K562 (cell line): ENCODE measurements around the gene DTNBP1. TPM values are rescaled to one million over a fixed set of nuclear protein-coding genes. Genes with fewer than 3 reads are reported as not detected.

Source experiments
- CC2D1A ChIP-seq: fragments of 450-650 bp; IDR thresholded peaks from 2 replicates; pipeline ENCODE4 v1.6.1; 2017; ENCODE audit warnings: mild to moderate bottlenecking
- FUS ChIP-seq: fragments of 200-400 bp; formaldehyde crosslinking; optimal IDR thresholded peaks from 2 replicates; pipeline ENCODE3; 2017; ENCODE audit warnings: low read depth, low read length
- HMG20A ChIP-seq: fragments of 450-650 bp; formaldehyde crosslinking; conservative IDR thresholded peaks from 2 replicates; pipeline ENCODE4 v1.4.0; 2020; ENCODE audit warnings: mild to moderate bottlenecking, mixed read lengths
- MEF2D ChIP-seq: conservative IDR thresholded peaks from 2 replicates; pipeline ENCODE4 v1.6.1; 2016; ENCODE audit warnings: low read depth, missing genetic modification characterization, missing compliant biosample characterization
- MEIS2 ChIP-seq: fragments of 450-650 bp; IDR thresholded peaks from 2 replicates; pipeline ENCODE4 v1.6.1; 2014; ENCODE audit warnings: mild to moderate bottlenecking; ENCODE audit not compliant: partially characterized antibody
- PHF21A ChIP-seq: fragments of 450-650 bp; IDR thresholded peaks from 2 replicates; pipeline ENCODE4 v1.6.1; 2017; ENCODE audit warnings: low read depth, borderline replicate concordance
- PPARD ChIP-seq: fragments of 250-450 bp; sonication (Bioruptor Pico); IDR thresholded peaks from 2 replicates; pipeline ENCODE4 v1.8.0; 2022; ENCODE audit warnings: inconsistent platforms, mild to moderate bottlenecking, moderate library complexity
- RB1 ChIP-seq: fragments of 450-650 bp; IDR thresholded peaks from 2 replicates; pipeline ENCODE4 v1.6.1; 2017; ENCODE audit warnings: low read depth, mild to moderate bottlenecking
- ZNF239 ChIP-seq: fragments of 250-450 bp; sonication (Bioruptor Pico); IDR thresholded peaks from 2 replicates; pipeline ENCODE4 v1.4.0; 2020; ENCODE audit warnings: mild to moderate bottlenecking
- ZNF436 ChIP-seq: fragments of 250-450, 450-650 bp; sonication (Bioruptor Pico); formaldehyde crosslinking; IDR thresholded peaks from 2 replicates; pipeline ENCODE4 v1.7.0; 2020; ENCODE audit warnings: mild to moderate bottlenecking
- polyA plus RNA-seq, 8 experiments: library from polyadenylated mRNA; depleted of rRNA in 4 of 8; stranded (reverse) in 5 of 8; unstranded in 3 of 8; fragments of >200 nt; fragmentation: Nextera tagmentation in 2 of 8; fragmentation: Illumina TruSeq in 1 of 8; extraction: Ambion mirVana in 2 of 8; extraction: Trizol in 1 of 8; gene quantifications; 2 replicates each; pipeline versions ENCODE4 v1.2.1 to v1.2.3, GENCODE V29; 2011 to 2014; ENCODE audit warnings: inconsistent platforms in 1 of 8, missing spikeins in 1 of 8
- total RNA-seq, 7 experiments: library from RNA; depleted of rRNA in 6 of 7; stranded (reverse); fragments of >200 nt in 6 of 7; fragmentation: Illumina TruSeq in 2 of 7; extraction: Trizol in 2 of 7; gene quantifications; 2 replicates each; pipeline versions ENCODE4 v1.2.1 to v1.2.3, GENCODE V29; 2011 to 2021; ENCODE audit warnings: low replicate concordance in 1 of 7
- TF ChIP-seq, protein P1 (sequence below): fragments of 450-650 bp; formaldehyde crosslinking; IDR thresholded peaks from 2 replicates; pipeline ENCODE4 v1.4.0; 2022; ENCODE audit warnings: missing genetic modification characterization
- TF ChIP-seq, protein P2 (sequence below): IDR thresholded peaks from 2 replicates; pipeline ENCODE4 v1.6.1; 2014; ENCODE audit warnings: antibody characterized with exemption
- TF ChIP-seq, protein P3 (sequence below): fragments of 200-400 bp; formaldehyde crosslinking; IDR thresholded peaks from 2 replicates; pipeline ENCODE4 v1.6.1; 2017; ENCODE audit warnings: mild to moderate bottlenecking, low read depth, low read length, moderate library complexity
- TF ChIP-seq, protein P4 (sequence below): fragments of 150-350 bp; IDR thresholded peaks from 2 replicates; pipeline ENCODE4 v1.6.1; 2014; ENCODE audit warnings: low read depth, mild to moderate bottlenecking, low read length, borderline replicate concordance
- TF ChIP-seq, protein P5 (sequence below): fragments of 250-450 bp; sonication (Bioruptor Pico); IDR thresholded peaks from 2 replicates; pipeline ENCODE4 v1.5.0; 2020; ENCODE audit warnings: mild to moderate bottlenecking, borderline replicate concordance

Gene DTNBP1
- total and polyA plus RNA-seq, 9 of the 15 experiments (the other 6 are each of a cell fraction or from before 2014, with no cell fraction given), result 16.7 to 54.5 (median 21.4) TPM

DNA sequence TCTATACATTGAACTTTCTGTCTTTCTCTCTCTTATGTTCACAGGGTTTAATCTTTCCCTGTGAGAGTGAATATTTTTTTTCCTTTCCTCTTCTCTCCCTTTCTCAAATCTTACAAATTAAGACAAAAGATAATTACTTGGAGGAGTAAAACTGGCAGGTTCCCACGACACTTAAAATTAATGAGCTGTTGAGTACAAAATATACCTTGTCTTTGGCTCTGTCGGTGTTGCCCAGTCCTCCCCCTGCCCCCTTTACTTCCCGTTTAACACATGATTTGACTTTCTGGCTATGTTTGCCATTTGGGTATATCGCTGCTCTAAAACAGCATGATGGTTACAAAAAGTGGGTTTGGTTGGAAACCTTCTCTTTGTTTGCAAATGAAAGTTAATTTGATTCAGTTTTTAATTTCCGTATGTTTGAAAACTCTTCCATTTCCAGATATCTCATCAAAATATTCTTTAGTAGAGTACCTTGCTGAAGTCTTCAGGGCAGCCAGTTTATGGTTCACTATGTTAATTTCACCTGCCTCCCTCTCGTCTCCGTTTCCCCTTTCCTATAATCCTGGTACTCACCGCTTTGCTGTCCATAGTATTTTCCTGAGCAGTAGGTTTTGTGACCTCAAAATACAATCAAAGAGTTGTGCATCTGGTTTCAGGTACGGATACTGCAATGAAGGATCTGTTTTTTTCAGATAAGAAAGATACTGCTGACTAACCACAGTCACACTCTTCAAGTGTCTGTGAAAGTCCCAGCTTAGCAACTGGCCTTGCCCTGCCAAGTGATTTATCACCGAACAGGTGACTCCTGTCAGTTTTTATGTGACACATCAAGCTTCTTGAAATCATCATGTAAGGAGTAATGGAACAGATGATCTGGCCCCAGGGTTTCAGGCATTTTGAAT is 181.2 kb downstream of the DTNBP1 start (continued):
- TF ChIP-seq ZNF239 (CRISPR knock-in tag) (no peak), PPARD (CRISPR knock-in tag) (no peak), ZNF436 (CRISPR knock-in tag) (no peak), CC2D1A (peak; percentile 51; the same call in 1 of the 2 replicates), MEF2D (tag) (no peak), RB1 (peak; percentile 24; the same call in 1 of the 2 replicates), MEIS2 (peak; percentile 100), FUS (no peak), HMG20A (CRISPR knock-in tag) (no peak), PHF21A (no peak)
- TF ChIP-seq, protein P1, sequence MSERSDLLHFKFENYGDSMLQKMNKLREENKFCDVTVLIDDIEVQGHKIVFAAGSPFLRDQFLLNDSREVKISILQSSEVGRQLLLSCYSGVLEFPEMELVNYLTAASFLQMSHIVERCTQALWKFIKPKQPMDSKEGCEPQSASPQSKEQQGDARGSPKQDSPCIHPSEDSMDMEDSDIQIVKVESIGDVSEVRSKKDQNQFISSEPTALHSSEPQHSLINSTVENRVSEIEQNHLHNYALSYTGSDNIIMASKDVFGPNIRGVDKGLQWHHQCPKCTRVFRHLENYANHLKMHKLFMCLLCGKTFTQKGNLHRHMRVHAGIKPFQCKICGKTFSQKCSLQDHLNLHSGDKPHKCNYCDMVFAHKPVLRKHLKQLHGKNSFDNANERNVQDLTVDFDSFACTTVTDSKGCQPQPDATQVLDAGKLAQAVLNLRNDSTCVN (CRISPR knock-in tag), result no peak
- TF ChIP-seq, protein P2, sequence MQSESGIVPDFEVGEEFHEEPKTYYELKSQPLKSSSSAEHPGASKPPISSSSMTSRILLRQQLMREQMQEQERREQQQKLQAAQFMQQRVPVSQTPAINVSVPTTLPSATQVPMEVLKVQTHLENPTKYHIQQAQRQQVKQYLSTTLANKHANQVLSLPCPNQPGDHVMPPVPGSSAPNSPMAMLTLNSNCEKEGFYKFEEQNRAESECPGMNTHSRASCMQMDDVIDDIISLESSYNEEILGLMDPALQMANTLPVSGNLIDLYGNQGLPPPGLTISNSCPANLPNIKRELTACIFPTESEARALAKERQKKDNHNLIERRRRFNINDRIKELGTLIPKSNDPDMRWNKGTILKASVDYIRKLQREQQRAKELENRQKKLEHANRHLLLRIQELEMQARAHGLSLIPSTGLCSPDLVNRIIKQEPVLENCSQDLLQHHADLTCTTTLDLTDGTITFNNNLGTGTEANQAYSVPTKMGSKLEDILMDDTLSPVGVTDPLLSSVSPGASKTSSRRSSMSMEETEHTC, result peak; percentile 88
- TF ChIP-seq, protein P3, sequence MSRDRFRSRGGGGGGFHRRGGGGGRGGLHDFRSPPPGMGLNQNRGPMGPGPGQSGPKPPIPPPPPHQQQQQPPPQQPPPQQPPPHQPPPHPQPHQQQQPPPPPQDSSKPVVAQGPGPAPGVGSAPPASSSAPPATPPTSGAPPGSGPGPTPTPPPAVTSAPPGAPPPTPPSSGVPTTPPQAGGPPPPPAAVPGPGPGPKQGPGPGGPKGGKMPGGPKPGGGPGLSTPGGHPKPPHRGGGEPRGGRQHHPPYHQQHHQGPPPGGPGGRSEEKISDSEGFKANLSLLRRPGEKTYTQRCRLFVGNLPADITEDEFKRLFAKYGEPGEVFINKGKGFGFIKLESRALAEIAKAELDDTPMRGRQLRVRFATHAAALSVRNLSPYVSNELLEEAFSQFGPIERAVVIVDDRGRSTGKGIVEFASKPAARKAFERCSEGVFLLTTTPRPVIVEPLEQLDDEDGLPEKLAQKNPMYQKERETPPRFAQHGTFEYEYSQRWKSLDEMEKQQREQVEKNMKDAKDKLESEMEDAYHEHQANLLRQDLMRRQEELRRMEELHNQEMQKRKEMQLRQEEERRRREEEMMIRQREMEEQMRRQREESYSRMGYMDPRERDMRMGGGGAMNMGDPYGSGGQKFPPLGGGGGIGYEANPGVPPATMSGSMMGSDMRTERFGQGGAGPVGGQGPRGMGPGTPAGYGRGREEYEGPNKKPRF, result no peak
- TF ChIP-seq, protein P4, sequence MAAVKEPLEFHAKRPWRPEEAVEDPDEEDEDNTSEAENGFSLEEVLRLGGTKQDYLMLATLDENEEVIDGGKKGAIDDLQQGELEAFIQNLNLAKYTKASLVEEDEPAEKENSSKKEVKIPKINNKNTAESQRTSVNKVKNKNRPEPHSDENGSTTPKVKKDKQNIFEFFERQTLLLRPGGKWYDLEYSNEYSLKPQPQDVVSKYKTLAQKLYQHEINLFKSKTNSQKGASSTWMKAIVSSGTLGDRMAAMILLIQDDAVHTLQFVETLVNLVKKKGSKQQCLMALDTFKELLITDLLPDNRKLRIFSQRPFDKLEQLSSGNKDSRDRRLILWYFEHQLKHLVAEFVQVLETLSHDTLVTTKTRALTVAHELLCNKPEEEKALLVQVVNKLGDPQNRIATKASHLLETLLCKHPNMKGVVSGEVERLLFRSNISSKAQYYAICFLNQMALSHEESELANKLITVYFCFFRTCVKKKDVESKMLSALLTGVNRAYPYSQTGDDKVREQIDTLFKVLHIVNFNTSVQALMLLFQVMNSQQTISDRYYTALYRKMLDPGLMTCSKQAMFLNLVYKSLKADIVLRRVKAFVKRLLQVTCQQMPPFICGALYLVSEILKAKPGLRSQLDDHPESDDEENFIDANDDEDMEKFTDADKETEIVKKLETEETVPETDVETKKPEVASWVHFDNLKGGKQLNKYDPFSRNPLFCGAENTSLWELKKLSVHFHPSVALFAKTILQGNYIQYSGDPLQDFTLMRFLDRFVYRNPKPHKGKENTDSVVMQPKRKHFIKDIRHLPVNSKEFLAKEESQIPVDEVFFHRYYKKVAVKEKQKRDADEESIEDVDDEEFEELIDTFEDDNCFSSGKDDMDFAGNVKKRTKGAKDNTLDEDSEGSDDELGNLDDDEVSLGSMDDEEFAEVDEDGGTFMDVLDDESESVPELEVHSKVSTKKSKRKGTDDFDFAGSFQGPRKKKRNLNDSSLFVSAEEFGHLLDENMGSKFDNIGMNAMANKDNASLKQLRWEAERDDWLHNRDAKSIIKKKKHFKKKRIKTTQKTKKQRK, result no peak
- TF ChIP-seq, protein P5, sequence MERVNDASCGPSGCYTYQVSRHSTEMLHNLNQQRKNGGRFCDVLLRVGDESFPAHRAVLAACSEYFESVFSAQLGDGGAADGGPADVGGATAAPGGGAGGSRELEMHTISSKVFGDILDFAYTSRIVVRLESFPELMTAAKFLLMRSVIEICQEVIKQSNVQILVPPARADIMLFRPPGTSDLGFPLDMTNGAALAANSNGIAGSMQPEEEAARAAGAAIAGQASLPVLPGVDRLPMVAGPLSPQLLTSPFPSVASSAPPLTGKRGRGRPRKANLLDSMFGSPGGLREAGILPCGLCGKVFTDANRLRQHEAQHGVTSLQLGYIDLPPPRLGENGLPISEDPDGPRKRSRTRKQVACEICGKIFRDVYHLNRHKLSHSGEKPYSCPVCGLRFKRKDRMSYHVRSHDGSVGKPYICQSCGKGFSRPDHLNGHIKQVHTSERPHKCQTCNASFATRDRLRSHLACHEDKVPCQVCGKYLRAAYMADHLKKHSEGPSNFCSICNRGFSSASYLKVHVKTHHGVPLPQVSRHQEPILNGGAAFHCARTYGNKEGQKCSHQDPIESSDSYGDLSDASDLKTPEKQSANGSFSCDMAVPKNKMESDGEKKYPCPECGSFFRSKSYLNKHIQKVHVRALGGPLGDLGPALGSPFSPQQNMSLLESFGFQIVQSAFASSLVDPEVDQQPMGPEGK (CRISPR knock-in tag), result no peak
